Measurements from ENCODE around the gene PLXNB3. TPM values are rescaled to one million over a fixed set of nuclear protein-coding genes. Genes with fewer than 3 reads are reported as not detected.

PLXNB3 gene
- total and polyA plus RNA-seq, 12 donors = 1.1 to 119 (median 41.4) TPM

- Histone ChIP-seq H3K27me3 (no peaks in the 10 kb centered on the region), H3K9me3 (replicated peaks in 1 of 3) (no peaks in the 10 kb centered on the region), H3K36me3 (replicated peaks in 1 of 2) (peaks cover 0 to 16% of the 10 kb centered on the region in 2 donors), H3K4me1 (replicated peaks in 1 of 2) (no peaks in the 10 kb centered on the region), H3K27ac (no peak overlapping the region), H3K4me3 (no peak overlapping the region)
- 92 to 95% (median 94%) methylated on average over 7 to 48 of the region's 48 CpGs for WGBS, 4 donors
- DNase-seq = no peak
- TF ChIP-seq POLR2A (IDR thresholded peaks at IDR 0.05) = no peak
- TF ChIP-seq, protein P1, sequence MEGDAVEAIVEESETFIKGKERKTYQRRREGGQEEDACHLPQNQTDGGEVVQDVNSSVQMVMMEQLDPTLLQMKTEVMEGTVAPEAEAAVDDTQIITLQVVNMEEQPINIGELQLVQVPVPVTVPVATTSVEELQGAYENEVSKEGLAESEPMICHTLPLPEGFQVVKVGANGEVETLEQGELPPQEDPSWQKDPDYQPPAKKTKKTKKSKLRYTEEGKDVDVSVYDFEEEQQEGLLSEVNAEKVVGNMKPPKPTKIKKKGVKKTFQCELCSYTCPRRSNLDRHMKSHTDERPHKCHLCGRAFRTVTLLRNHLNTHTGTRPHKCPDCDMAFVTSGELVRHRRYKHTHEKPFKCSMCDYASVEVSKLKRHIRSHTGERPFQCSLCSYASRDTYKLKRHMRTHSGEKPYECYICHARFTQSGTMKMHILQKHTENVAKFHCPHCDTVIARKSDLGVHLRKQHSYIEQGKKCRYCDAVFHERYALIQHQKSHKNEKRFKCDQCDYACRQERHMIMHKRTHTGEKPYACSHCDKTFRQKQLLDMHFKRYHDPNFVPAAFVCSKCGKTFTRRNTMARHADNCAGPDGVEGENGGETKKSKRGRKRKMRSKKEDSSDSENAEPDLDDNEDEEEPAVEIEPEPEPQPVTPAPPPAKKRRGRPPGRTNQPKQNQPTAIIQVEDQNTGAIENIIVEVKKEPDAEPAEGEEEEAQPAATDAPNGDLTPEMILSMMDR (IDR thresholded peaks at IDR 0.05) = no peak
- intact Hi-C loops (cut with DNase I) = no loop called here
These were observed 9.9 kb downstream of the PLXNB3 start for GRCh38 chrX:153773741-153774575.

- no peaks in the 10 kb centered on the region for H3K27me3 ChIP-seq
- no peaks in the 10 kb centered on the region for H3K4me1 ChIP-seq (replicated peaks in 1 of 2)
- no peak overlapping the region for H3K4me3 ChIP-seq
- no peak for DNase-seq
- H3K36me3 ChIP-seq (replicated peaks in 1 of 2) = peaks cover 0 to 16% of the 10 kb centered on the region in 2 donors
- no peak overlapping the region for H3K27ac ChIP-seq
- no peaks in the 10 kb centered on the region for H3K9me3 ChIP-seq (replicated peaks in 1 of 3)
- intact Hi-C loops (cut with DNase I) = no loop called here
- 83 to 99% (median 95%) methylated on average over 3 to 37 of the region's 37 CpGs for whole genome bisulfite sequencing, 4 donors
- TF ChIP-seq, protein P1 (IDR thresholded peaks at IDR 0.05) = no peak
- TF ChIP-seq POLR2A (IDR thresholded peaks at IDR 0.05) = no peak
These were observed 10.7 kb downstream of the PLXNB3 start for GRCh38 chrX:153774576-153775292.

- no peak for TF ChIP-seq POLR2A (IDR thresholded peaks at IDR 0.05)
- TF ChIP-seq, protein P1 (IDR thresholded peaks at IDR 0.05) = no peak
- intact Hi-C loops (cut with DNase I) = no loop called here
- Histone ChIP-seq H3K9me3 (replicated peaks in 1 of 3) (no peaks in the 10 kb centered on the region), H3K4me3 (no peak overlapping the region), H3K27ac (no peak overlapping the region), H3K36me3 (replicated peaks in 1 of 2) (peaks cover 0 to 16% of the 10 kb centered on the region in 2 donors), H3K4me1 (replicated peaks in 1 of 2) (peaks cover 0 to 3% of the 10 kb centered on the region in 2 donors), H3K27me3 (no peaks in the 10 kb centered on the region)
- no peak for DNase-seq
- WGBS, 4 donors = 93 to 97% (median 94%) methylated on average over 6 to 42 of the region's 42 CpGs; no CpG with 5 or more reads in 1 of the 4 donors
These were observed 11.5 kb downstream of the PLXNB3 start for GRCh38 chrX:153775293-153776119.

Measured in adrenal gland (tissue), 12 donors.